ENCODE data around the gene RHOA.

Gene RHOA

GRCh38 chr3:49411968-49412631, at the start of gene RHOA, which contains the start of gene TCTA:
RHOA (minus strand) TSS chr3:49411976; CDS start chr3:49375589, 36,387 bp downstream.
TCTA (plus strand) TSS chr3:49412423; CDS start chr3:49412427, 4 bp downstream.
- peak; percentile 100 for DNase-seq

GRCh38 chr3:49460956-49461355, 49.2 kb upstream of the RHOA start:
- DNase-seq: no peak

- no peak for DNase-seq
Observed at GRCh38 chr3:49460188-49460890, 48.6 kb upstream of the RHOA start.

GRCh38 chr3:49456466-49456865, 44.7 kb upstream of the RHOA start:
- DNase-seq: no peak

GRCh38 chr3:49454898-49455681, 43.3 kb upstream of the RHOA start:
- no peak for DNase-seq

- no peak for DNase-seq
Observed at GRCh38 chr3:49454458-49454857, 42.7 kb upstream of the RHOA start.

- DNase-seq: no peak
Observed at GRCh38 chr3:49453621-49454020, 41.8 kb upstream of the RHOA start.

GRCh38 chr3:49445391-49445790, 33.6 kb upstream of the RHOA start:
- DNase-seq: no peak

GRCh38 chr3:49434731-49435130, 23.0 kb upstream of the RHOA start:
- DNase-seq: no peak

GRCh38 chr3:49428752-49429080, 16.9 kb upstream of the RHOA start:
- no peak for DNase-seq

- no peak for DNase-seq
Observed at GRCh38 chr3:49427586-49427985, 15.8 kb upstream of the RHOA start.

GRCh38 chr3:49424816-49425215, 13.0 kb upstream of the RHOA start:
- DNase-seq: no peak

- no peak for DNase-seq
Observed at GRCh38 chr3:49422379-49423248, 10.8 kb upstream of the RHOA start, which contains the start of gene AMT. AMT (minus strand) TSS chr3:49422473; CDS start chr3:49422450, 23 bp downstream.

GRCh38 chr3:49421890-49422378, 10.2 kb upstream of the RHOA start:
- no peak for DNase-seq

- no peak for DNase-seq
Observed at GRCh38 chr3:49417516-49418120, 5.8 kb upstream of the RHOA start.

- no peak for DNase-seq
Observed at GRCh38 chr3:49416867-49417266, 5.1 kb upstream of the RHOA start.

GRCh38 chr3:49415931-49416601, 4.3 kb upstream of the RHOA start:
- DNase-seq: peak; percentile 69

- DNase-seq: no peak
Observed at GRCh38 chr3:49414753-49415152, 3.0 kb upstream of the RHOA start.

GRCh38 chr3:49413338-49413734, 1.6 kb upstream of the RHOA start:
- no peak for DNase-seq

- no peak for DNase-seq
Observed at GRCh38 chr3:49412632-49413337, 1.0 kb upstream of the RHOA start.

GRCh38 chr3:49411535-49411967, 225 bp downstream of the RHOA start:
- peak; percentile 54 for DNase-seq
